Psoas muscle (tissue), 8 donors: Measurements from ENCODE around the gene MYO1D. TPM values are rescaled to one million over a fixed set of nuclear protein-coding genes. Genes with fewer than 3 reads are reported as not detected.

Experiments used
- ATAC-seq, 4 donors: fragments of 200-7000 bp; cut with Tn5 transposase; one replicate each; pipeline ENCODE4 v1.9.1; 2020; ENCODE audit warnings: moderate library complexity in 3 of 4, mild to moderate bottlenecking in 2 of 4
- DNase-seq, 2 donors: peaks; one replicate each; pipeline ENCODE4 v3.0.0-alpha.2; 2020
- H3K27ac ChIP-seq: fragments of 200-600 bp; one replicate; pipeline ENCODE4 v1.8.0; 2022
- H3K27me3 ChIP-seq, 3 donors: fragments of 200-600 bp in 1 of 3; one replicate each; pipeline versions ENCODE4 v1.6.1 to v1.8.0; 2013 to 2022; ENCODE audit warnings: low read length in 2 of 3, mild to moderate bottlenecking in 2 of 3, moderate library complexity in 1 of 3; ENCODE audit not compliant: insufficient read depth in 3 of 3
- H3K36me3 ChIP-seq, 2 donors: fragments of 200-600 bp in 1 of 2; one replicate each; pipeline versions ENCODE4 v1.6.1 to v1.8.0; 2013 to 2022; ENCODE audit warnings: low read depth in 1 of 2, mild to moderate bottlenecking in 1 of 2, moderate library complexity in 1 of 2; ENCODE audit not compliant: insufficient read depth in 1 of 2
- H3K4me1 ChIP-seq: fragments of 200-600 bp; one replicate; pipeline ENCODE4 v1.8.0; 2022
- H3K4me3 ChIP-seq: fragments of 200-600 bp; one replicate; pipeline ENCODE4 v1.8.0; 2022; ENCODE audit warnings: mild to moderate bottlenecking
- H3K9me3 ChIP-seq: fragments of 200-600 bp; one replicate; pipeline ENCODE4 v1.8.0; 2022
- CTCF ChIP-seq: fragments of 200-600 bp; IDR thresholded peaks from one replicate; pipeline ENCODE4 v1.8.0; 2022; ENCODE audit warnings: antibody characterized with exemption
- WGBS, 3 donors: extraction: QIAGEN DNeasy Blood & Tissue Kit; methylation state at CpG; one replicate each; pipeline versions ENCODE4 v1.1.6 to v1.1.7; 2013; 5-methylcytosine and 5-hydroxymethylcytosine counted together
- intact Hi-C, 2 donors: fragments of 100-400 bp; cut with DNase I; formaldehyde crosslinking; loops; one replicate each; pipeline versions ENCODE4 v1.11.0 to v1.14.2; 2022
- polyA plus RNA-seq, 3 donors: library from polyadenylated mRNA; stranded (reverse); fragments of 200-250 nt; gene quantifications; one replicate each; pipeline ENCODE4 v1.2.3, GENCODE V29; 2013
- total RNA-seq, 4 donors: library from RNA; stranded (reverse); fragmentation: NEBNext Ultra II Directional in 2 of 4; extraction: Animal tissue kit (Norgen Biotek cat#: 25700) in 2 of 4; gene quantifications; one replicate each; pipeline versions ENCODE4 v1.2.1 to v1.2.4, GENCODE V29; 2021 to 2023
- donor health status: healthy with polysubstance abuse.
- donor health status: DM: no; HTN: no; CAD: no; lungs with moderate emphysema.
- donor health status: Bipolar disorder and iron deficiency.
- donor health status: healthy.
- donor health status: DM: yes; HTN: yes; CAD: no.
- donor health status: DM: no; HTN: no; CAD: no.
- donor health status: DM: no; HTN: no; CAD: no.
- donor health status: DM: yes; HTN: yes; CAD: no.

The MYO1D gene
- total and polyA plus RNA-seq, 7 donors: 1.8 to 5.9 (median 4.1) TPM

GRCh38 chr17:32502013-32502412 is 374.9 kb downstream of the MYO1D start:
- WGBS, 3 donors: 83% methylated on average over 3 of the region's 3 CpGs
- Histone ChIP-seq H3K9me3 (no peaks in the 10 kb centered on the region), H3K4me3 (no peak overlapping the region), H3K27ac (no peak overlapping the region), H3K27me3 (no peaks in the 10 kb centered on the region), H3K36me3 (no peaks in the 10 kb centered on the region), H3K4me1 (peaks cover 6% of the 10 kb centered on the region)
- ATAC-seq (no peak), DNase-seq (no peak)
- no peak for TF ChIP-seq CTCF
- intact Hi-C loops: loop anchor here in 1 of 2 donors (10.0 kb wide), 1 partner anchor 243 kb away; no protein-coding TSS in a partner anchor

- intact Hi-C loops: loop anchor here in 1 of 2 donors (5.0 kb wide), 1 partner anchor 109 kb away; no protein-coding TSS in a partner anchor
- no peak overlapping the region for H3K4me3 ChIP-seq
- 42 to 60% (median 49%) methylated on average over 9 of the region's 9 CpGs for WGBS, 3 donors
- TF ChIP-seq CTCF: no peak
- H3K27ac ChIP-seq: no peak overlapping the region
- no peak for ATAC-seq
- peaks cover 34% of the 10 kb centered on the region for H3K4me1 ChIP-seq
- H3K36me3 ChIP-seq: no peaks in the 10 kb centered on the region
- no peaks in the 10 kb centered on the region for H3K27me3 ChIP-seq
- no peaks in the 10 kb centered on the region for H3K9me3 ChIP-seq
- DNase-seq: no peak
These were observed 378.5 kb downstream of the MYO1D start for GRCh38 chr17:32498391-32498790.

- intact Hi-C loops: loop anchor here in 1 of 2 donors (5.0 kb wide), 1 partner anchor 110 kb away; no protein-coding TSS in a partner anchor
- ATAC-seq (peak in 3 of 4 donors; percentile 31 to 45 (median 41)), DNase-seq (peak in 1 of 2 donors; percentile 55)
- Histone ChIP-seq H3K9me3 (no peaks in the 10 kb centered on the region), H3K4me1 (peaks cover 34% of the 10 kb centered on the region), H3K4me3 (no peak overlapping the region), H3K27ac (peak overlapping the region; percentile 98), H3K27me3 (no peaks in the 10 kb centered on the region), H3K36me3 (no peaks in the 10 kb centered on the region)
- WGBS, 3 donors: 58 to 72% (median 61%) methylated on average over 18 of the region's 18 CpGs
- peak; percentile 11 for TF ChIP-seq CTCF
These were observed 379.3 kb downstream of the MYO1D start for GRCh38 chr17:32497431-32498205.

GRCh38 chr17:32496395-32497073 is 380.4 kb downstream of the MYO1D start:
- Histone ChIP-seq H3K36me3 (no peaks in the 10 kb centered on the region), H3K4me1 (peaks cover 34% of the 10 kb centered on the region), H3K27me3 (no peaks in the 10 kb centered on the region), H3K9me3 (no peaks in the 10 kb centered on the region), H3K4me3 (peak overlapping the region; percentile 50), H3K27ac (peak overlapping the region; percentile 98)
- intact Hi-C loops: loop anchor here in 1 of 2 donors (5.0 kb wide), 1 partner anchor 111 kb away; no protein-coding TSS in a partner anchor
- WGBS, 3 donors: 56 to 79% (median 58%) methylated on average over 16 of the region's 16 CpGs
- ATAC-seq (peak; percentile 84 to 87 (median 86)), DNase-seq (peak; percentile 51 to 80)
- TF ChIP-seq CTCF: no peak
